NCI-H748 (cell line): ENCODE data around the gene KCNC1.

Source experiments
- DNase-seq: peaks from one replicate; lab custom pipeline; 2025; ENCODE audit not compliant: unreplicated experiment; lab: John Stamatoyannopoulos, UW

Gene KCNC1

GRCh38 chr11:17734418-17734911 lies at the start of gene KCNC1:
TSS of gene KCNC1 (plus strand) at chr11:17734781. CDS start at chr11:17736003, 1,222 bp downstream.
- DNase-seq, result peak; percentile 89

GRCh38 chr11:17686231-17686980 lies 48.2 kb upstream of the KCNC1 start:
- DNase-seq, result peak; percentile 51

GRCh38 chr11:17687946-17688670 lies 46.5 kb upstream of the KCNC1 start:
- DNase-seq, result no peak

- DNase-seq, result no peak
These were observed 43.0 kb upstream of the KCNC1 start for GRCh38 chr11:17691550-17691949.

- peak; percentile 63 for DNase-seq
These were observed 42.6 kb upstream of the KCNC1 start for GRCh38 chr11:17691976-17692375.

- DNase-seq, result no peak
These were observed 41.6 kb upstream of the KCNC1 start for GRCh38 chr11:17692931-17693330.

GRCh38 chr11:17693531-17693930 lies 41.0 kb upstream of the KCNC1 start:
- DNase-seq, result no peak

GRCh38 chr11:17694494-17695110 lies 40.0 kb upstream of the KCNC1 start:
- DNase-seq, result no peak

- DNase-seq, result peak; percentile 28
These were observed 38.8 kb upstream of the KCNC1 start for GRCh38 chr11:17695454-17696441.

GRCh38 chr11:17696741-17697140 lies 37.8 kb upstream of the KCNC1 start:
- no peak for DNase-seq

- no peak for DNase-seq
These were observed 37.2 kb upstream of the KCNC1 start for GRCh38 chr11:17697175-17697949.

GRCh38 chr11:17699147-17700114 lies 35.1 kb upstream of the KCNC1 start:
- no peak for DNase-seq

- peak; percentile 22 for DNase-seq
These were observed 33.6 kb upstream of the KCNC1 start for GRCh38 chr11:17700991-17701390.

GRCh38 chr11:17702876-17703275 lies 31.7 kb upstream of the KCNC1 start:
- no peak for DNase-seq

GRCh38 chr11:17703951-17704350 lies 30.6 kb upstream of the KCNC1 start:
- no peak for DNase-seq

- no peak for DNase-seq
These were observed 26.8 kb upstream of the KCNC1 start for GRCh38 chr11:17707830-17708229.

- DNase-seq, result no peak
These were observed 22.7 kb upstream of the KCNC1 start for GRCh38 chr11:17711836-17712235.

- no peak for DNase-seq
These were observed 20.7 kb upstream of the KCNC1 start for GRCh38 chr11:17713851-17714250.
